Measurements from ENCODE around the gene ABL2.
"Not testable (repeated sequence)": the region's sequence is repeated elsewhere in the genome, so short reads cannot be mapped to it uniquely, and the experiment has no call there.

ABL2 gene

DNA sequence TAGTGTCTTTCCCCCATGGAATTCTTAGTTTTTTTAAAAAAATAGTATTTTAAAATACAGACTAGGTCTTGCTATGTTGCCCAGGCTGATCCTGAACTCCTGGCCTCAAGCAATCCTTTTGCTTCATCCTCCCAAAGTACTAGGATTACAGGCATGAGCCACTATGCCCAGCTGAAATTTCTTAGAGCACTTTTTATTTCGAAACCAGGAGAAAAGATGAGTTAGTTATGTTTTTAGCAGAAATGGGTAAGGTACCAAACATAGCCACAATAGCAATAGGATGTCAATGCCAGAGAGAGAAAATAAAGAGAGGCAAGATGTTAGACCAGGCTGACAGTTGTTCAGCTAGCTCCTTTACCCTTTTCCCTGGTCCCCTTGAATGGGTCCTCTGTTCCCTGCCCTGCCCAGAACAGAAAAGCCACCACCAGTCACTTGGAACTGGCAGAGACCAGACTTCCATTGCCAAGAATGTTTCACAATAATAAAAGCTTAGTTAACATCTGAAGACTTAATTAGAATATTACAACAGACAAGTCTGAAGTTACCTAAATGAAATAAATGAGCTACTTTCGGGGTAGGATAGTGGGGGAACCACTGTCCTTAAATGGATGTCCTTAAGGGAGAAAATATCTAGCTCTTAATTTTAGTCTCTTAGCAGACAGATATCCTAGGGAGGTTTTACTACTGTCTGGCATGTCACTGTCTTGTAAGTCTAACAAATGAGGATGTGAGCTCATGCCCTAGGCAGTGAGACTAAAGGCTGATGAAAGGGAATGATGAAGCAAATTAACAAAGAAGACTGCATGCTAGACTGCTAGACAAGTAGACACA is 54.3 kb downstream of the ABL2 start:
- in situ Hi-C loops (cut with HindIII; ENCODE audit: low sequenced_read_pairs): no loop called here

DNA sequence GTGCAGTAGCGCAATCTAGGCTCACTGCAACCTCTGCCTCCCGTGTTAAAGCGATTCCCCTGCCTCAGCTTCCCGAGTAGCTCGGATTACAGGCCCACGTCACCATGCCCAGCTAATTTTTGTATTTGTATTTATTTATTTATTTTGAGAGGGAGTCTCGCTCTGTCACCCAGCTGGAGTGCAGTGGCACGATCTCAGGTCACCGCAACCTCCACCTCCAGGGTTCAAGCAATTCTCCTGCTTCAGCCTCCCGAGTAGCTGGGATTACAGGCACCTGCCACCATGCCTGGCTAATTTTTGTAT is 59.1 kb downstream of the ABL2 start:
- in situ Hi-C loops (cut with HindIII; ENCODE audit: low sequenced_read_pairs): not testable (repeated sequence)

DNA sequence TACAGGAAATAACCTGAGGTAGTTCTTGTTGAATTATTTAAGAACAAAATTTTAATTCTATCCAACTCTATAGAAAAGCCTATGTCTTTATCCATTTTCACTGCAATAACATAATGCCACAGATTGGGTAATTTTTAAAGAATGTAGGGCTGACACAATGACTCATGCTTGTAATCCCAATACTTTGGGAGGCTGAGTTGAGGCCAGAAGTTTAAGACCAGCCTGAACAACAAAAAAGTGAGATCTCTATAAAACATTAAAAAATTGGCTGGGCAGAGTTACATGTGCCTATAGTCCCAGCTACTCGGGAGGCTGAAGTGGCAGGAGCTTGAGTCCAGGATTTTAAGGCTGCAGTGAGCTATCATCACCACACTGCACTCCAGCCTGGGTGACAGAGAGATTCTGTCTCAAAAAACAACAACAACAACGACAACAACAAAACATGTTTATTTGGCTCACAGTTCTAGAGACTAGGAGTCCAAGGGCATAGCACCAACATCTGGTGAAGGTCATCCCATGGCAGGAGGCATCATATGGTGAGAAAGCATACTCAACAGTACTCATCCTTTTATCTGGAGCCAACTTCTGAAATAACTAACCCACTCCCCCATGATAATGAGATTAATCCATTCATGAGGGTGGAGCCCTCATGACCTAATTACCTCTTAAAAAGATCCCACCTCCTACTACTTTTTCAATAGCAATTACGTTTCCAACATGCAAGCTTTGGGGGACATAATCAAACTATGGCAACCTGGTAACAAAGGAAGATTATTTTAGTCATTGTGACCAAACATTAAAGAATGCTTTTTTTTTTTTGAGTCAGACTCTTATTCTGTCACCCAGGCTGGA is 59.6 kb downstream of the ABL2 start:
- in situ Hi-C loops (cut with HindIII; ENCODE audit: low sequenced_read_pairs): no loop called here

DNA sequence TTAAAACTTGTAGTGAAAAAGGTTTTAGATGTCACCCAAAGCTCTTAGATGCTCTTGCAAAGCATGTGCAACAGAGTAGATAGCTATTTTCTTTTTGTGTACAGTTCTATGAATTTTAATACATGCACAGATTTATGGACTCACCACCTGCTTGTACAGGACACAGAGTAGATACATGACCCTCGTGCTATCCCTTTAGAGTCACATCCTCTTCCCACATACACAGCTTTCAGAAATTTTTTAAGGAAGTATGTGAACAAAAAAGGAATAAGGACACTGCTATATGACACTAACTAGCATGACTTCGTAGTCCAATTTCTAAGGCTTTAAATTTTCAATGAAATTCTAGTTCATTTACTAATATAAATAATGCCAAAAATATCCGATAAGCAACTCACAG is 60.9 kb downstream of the ABL2 start:
- in situ Hi-C loops (cut with HindIII; ENCODE audit: low sequenced_read_pairs): no loop called here

DNA sequence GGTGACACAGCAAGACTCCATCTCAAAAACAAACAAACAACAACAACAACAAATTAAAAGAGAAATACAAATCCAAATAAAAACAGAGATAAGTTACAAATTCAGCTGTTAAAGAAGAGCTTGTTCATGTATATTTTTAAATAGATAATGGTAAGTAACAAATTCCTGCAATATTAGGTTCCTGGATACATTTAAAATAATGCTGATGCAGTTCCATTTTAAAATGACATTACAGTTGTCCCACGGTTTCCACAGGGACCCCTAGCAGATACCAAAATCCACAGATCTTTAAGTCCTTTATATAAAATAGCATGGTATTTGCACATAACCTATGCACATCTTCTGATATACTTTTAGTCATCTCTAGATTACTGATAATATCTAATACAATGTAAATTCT is 61.5 kb downstream of the ABL2 start:
- in situ Hi-C loops (cut with HindIII; ENCODE audit: low sequenced_read_pairs): no loop called here

DNA sequence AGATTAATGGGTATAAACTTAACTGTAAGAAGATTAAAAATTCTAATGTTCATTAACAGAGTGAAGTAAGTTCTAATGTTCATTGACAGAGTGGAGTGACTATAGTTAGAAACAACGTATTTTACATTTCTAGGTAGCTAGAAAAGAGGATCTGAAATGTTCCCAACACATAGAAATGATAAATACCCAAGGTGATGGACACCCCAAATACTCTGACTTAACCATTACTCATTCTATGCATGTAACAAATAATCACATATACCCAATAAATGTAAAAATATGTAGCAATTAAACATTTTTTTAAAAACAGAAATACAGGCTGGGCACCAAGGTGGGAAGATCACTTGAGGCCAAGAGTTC is 62.1 kb downstream of the ABL2 start:
- in situ Hi-C loops (cut with HindIII; ENCODE audit: low sequenced_read_pairs): no loop called here

DNA sequence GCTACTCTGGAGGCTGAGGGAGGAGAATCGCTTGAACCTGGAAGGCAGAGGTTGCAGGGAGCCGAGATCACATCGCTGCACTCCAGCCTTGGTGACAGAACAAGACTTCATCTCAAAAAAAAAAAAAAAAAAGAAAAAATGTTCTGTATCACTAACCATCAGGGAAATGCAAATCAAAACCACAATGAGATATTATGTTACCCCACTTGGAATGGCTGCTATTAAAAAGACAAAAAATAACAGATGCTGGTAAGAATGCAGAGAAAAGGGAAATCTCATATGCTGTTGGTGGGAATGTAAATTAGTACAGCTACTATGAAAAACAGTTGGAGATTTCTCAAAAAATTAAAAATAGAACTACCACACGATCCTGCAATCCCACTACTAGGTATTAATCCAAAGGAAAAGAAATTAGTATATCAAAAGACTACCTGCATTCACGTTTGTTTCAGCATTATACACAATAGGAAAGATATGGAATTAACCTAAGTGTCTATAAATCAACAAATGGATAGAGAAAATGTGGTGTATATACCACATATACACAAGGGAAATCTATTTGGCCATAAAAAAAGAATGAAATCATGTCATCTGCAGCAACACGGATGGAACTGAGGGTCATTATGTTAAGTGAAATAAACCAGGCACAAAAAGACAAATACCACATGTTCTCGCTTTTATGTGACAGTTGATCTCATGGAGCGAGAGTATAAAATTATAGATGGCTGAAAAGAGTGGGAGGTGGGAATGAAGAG is 62.6 kb downstream of the ABL2 start:
- in situ Hi-C loops (cut with HindIII; ENCODE audit: low sequenced_read_pairs): no loop called here

DNA sequence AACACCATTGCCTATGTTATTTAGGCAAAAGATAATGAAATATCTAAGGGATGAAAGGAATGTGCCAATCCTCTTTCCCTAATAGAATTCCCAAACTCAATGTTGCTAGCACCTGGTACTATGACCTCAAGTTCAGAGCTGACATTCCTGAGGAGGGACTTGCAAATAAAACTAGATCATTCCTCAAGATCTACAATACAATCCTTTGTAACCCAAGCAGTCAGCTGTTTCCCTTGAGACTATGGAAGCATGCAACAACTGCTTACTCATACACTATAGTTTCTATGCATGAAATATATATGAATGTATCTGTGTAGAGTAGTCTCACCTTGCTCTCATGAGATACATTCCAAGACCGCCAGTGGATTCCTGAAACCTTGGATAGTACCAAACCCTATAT is 65.0 kb downstream of the ABL2 start:
- in situ Hi-C loops (cut with HindIII; ENCODE audit: low sequenced_read_pairs): no loop called here

DNA sequence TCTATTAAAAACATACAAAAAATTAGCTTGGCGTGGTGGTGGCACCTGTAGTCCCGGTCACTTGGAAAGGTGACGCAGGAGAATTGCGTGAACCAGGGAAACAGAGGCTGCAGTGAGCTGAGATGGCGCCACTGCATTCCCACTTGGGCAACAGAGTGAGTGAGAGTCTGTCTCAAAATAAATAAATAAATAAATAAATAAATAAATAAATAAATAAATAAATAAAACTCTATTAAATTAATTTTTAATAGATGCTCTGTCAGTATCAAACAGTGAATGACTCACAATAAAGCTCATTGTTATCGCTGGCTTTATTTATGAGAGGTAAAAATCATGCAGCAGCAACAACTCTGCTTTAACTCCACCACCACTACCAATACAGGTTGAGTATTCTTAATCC is 72.8 kb downstream of the ABL2 start:
- in situ Hi-C loops (cut with HindIII; ENCODE audit: low sequenced_read_pairs): no loop called here

DNA sequence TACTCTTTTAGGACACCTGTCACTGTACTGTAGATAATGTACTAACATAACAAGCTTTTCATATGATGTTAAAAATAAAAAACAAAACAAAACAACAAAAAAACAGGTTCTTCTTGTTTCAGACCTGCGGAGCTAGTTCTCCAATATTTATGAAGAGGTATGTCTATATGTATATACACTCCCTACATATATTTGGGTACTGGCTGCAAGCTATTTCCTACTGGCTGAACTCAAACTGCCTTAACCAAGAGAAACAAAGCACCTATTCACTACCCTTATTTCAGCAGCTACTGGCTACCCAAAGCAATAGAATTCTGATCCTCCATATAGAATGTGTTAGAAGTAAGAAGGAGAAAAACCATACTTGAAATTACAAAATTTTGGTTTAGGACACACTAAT is 73.5 kb downstream of the ABL2 start:
- in situ Hi-C loops (cut with HindIII; ENCODE audit: low sequenced_read_pairs): no loop called here

DNA sequence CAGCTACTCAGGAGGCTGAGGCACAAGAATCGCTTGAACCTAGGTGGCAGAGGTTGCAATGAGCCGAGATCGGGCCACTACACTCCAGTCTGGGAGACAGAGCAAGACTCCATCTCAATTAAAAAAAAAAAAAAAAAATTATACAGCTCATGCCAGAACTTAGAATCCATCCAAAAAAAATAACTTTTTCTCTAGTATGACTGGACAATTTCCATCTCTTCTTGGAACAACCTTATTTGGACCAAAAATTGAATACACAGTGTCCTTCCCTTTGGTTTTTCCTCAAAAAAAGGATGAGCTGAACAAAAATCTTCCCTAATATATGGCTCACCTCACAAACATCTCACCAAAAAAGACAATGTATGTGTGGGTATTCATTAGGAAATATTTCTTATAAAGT is 73.9 kb downstream of the ABL2 start:
- in situ Hi-C loops (cut with HindIII; ENCODE audit: low sequenced_read_pairs): no loop called here

DNA sequence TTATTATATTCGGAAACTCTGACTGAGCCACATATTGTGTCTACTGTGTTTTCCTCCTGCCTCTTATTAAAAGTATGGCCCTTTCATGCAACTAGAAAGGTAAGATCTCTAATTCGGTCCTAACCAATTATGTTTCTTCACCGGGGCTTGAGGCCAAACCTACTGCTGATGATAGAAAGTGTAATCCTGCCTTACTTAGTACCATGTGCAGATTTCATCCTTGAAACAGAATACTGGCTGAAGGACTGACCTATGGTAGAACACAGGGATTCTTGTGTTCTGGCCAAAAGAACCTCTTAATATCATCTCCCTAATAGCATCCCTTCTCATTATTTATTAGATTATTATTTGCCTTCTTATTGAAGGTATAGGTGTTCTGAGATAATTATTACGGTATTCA is 75.0 kb downstream of the ABL2 start:
- in situ Hi-C loops (cut with HindIII; ENCODE audit: low sequenced_read_pairs): no loop called here

DNA sequence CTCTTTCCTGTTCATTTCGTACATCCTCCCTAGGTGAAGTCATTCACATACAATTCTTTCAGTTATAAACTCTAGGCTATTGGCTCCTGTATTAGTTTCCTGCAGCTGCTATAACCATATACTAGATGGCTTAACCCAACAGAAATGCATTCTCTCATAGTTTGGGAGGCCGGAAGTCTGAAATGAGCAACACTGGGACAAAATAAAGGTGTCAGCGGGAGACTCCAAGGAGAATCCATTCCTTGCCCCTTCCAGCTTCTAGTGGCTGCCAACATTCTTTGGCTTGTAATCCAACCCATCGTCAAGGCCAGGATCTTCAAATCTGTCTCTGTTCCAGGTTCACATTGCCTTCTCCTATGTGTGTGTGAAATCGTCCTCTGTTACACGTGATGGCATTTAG is 76.3 kb downstream of the ABL2 start:
- in situ Hi-C loops (cut with HindIII; ENCODE audit: low sequenced_read_pairs): no loop called here

DNA sequence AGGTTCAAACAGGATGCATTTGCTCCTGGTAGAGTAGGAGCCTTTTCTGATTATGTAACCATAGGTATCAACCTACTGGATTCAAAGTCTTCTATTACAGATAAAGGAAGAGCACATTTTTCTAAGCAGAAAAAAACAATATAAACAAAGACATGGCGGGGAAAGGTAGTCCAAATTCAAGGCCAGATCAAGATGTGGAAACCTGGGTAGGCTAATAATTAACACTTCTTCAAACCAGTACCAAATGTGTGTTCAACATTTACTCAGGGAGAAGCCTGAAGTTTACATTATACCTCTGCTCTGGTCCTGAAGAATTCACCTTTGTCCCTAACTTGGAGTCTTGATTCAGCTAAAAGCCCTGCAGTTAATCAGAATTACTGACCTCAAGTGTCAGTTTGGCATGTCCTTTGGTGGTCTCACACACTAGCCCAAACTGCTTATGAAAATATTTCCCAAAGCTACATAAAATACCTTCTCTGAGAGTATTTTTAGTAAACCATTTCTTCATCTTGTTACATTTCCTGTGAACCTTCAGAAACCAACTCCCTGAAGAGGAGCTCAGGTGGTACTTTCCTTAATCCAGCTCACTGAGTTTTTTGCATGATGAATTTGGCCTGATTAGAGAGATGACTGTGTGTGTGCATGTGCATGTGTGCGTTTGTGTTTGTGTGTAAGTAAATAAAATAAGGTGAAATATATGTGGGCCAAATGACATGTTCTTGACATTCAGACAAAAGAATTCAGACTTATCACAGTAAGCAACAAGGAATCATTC is 77.4 kb downstream of the ABL2 start:
- in situ Hi-C loops (cut with HindIII; ENCODE audit: low sequenced_read_pairs): no loop called here

DNA sequence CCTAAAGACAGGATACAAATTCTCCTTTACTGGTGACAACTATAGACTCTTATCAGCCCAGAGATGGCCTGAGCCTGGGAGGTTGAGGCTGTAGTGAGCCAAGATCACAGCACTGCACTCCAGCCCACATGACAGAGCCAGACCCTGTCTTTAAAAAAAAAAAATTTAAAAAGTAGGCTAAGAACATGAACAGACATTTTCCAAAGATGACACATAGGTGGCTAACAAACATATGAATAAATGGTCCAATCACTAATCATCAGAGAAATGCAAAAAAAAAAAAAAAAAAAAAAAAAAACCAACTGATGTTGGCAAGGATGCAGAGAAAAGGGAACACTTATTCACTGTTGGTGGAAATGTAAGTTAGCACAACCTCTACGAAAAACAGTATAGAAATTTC is 82.6 kb downstream of the ABL2 start:
- in situ Hi-C loops (cut with HindIII; ENCODE audit: low sequenced_read_pairs): no loop called here

DNA sequence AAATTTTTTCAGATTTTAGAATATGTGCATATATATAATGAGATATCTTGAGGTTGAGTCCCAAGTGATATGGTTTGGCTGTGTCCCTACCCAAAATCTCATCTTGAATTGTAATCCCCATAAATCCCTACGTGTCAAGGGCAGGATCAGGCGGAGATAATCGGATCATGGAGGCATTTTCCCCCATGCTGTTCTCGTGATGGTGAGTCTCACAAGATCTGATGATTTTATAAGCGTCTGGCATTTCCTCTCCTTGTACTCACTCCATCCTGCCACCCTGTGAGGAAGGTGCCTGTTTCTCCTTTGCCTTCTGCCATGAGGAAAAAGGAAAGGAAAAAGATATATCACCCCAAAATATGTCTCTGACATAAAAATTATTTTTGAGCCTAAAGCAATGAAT is 83.0 kb downstream of the ABL2 start:
- in situ Hi-C loops (cut with HindIII; ENCODE audit: low sequenced_read_pairs): no loop called here

DNA sequence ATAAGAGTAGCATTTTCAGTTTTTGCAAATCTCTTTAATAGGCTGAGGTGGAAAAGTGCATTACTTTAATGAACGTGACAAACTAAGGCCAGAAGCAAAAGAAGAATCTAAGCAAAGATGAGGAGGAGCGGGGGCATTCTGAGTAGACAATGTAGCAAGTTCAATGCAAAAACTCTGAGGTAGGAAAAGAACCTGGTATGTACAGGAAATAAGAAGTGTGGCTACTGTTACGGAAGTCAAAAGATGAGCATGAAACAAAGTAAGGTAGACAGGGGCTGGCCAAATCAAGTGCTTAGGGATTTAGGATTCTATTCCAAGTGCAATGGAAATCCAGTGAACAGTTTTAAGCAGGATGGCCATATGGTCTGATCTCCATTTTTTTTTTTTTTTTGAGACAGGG is 84.0 kb downstream of the ABL2 start:
- in situ Hi-C loops (cut with HindIII; ENCODE audit: low sequenced_read_pairs): no loop called here

DNA sequence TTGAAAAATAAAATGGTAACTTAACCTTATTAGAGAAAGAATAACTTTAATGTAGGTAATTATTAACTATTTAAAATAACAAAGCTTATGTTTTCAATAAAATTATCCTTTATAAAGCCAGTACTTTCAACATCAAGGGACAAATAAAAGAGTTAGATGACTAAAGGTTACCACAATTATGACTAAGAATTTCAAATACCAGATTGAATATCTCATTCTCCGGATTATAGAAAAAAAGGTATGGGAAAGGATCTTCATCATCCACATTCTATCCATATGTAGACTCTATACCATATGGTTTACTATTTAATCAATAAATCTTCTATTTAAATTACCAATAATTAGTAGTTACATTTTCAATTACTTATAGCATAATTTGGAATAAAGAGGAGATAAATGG is 84.9 kb downstream of the ABL2 start:
- in situ Hi-C loops (cut with HindIII; ENCODE audit: low sequenced_read_pairs): no loop called here

DNA sequence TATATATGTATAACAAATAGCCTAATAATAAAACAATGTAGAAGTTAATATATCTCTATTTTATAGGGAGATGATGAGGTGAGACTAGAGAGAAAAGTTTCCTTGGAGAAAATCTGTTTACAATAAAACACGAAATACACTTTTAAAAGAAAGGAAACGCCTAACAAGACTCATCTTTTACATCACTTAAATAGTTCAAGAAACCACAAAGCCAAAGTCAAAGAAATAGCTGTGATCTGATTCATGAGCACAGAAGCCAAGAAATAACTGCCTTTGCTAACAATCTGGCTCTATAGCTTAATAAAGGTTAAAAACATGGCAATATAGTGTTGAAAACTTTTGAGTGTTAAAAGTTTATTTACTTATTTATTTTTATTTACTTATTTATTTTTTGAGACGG is 86.2 kb downstream of the ABL2 start:
- in situ Hi-C loops (cut with HindIII; ENCODE audit: low sequenced_read_pairs): no loop called here

DNA sequence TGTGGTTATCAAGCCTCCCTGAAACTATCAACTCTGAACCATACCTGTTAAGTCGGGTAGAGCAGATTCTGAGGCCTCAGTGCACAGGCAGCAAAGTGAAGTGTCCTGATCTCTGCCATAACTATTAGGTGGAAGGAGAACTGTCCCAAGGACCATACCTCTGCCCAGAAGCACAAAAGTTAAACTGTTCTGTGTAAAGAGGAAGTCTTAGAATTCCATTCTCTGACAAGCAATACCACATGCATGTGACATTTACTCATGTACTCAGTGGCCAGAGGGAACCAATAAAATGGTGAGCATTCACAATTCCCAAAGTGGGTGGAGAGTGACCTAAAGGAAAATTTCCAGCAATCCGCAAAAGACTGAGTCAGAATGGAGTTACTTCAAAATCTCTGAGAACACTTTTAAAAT is 86.6 kb downstream of the ABL2 start:
- in situ Hi-C loops (cut with HindIII; ENCODE audit: low sequenced_read_pairs): no loop called here

DNA sequence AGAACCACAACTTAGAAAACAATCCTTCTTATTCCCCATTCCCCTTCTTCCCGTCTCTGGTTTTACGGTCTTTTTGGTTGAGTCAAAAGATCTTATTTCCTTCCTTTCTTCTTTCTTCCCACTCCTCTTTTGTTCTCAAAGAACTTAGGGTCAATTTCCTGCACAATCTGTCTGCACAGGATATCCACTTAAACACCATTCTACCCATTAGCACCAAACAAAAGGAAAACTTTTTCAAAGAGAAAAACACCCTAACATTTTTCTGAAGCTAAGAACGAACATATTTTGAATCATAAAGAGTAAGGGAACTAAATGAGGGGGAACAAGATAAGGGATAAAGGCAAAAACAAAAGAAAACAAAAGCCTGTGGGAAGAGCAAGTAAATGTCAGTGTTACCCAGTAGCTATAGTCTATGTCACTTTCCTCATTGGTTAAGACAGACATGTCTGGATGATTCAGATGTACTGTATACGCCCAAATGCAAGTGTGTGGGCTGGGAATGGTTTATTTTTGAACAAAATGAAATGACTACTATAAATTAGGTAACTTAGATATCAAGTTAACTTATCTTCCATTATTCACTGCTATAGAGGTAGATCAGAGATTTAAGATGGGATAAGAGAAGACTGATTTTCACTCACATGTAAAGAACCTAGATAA is 87.8 kb downstream of the ABL2 start:
- in situ Hi-C loops (cut with HindIII; ENCODE audit: low sequenced_read_pairs): no loop called here

Measured in DLD1 (cell line).